IMR-90 (cell line): ENCODE data around the gene NPAS2. TPM values are rescaled to one million over a fixed set of nuclear protein-coding genes. Genes with fewer than 3 reads are reported as not detected.

Experiments used
- ATAC-seq: fragments of 200-7000 bp; cut with Tn5 transposase; 2 replicates; pipeline ENCODE4 v1.9.1; 2020; ENCODE audit warnings: low read depth, mild to moderate bottlenecking, moderate library complexity
- BruUV-seq: library from RNA; stranded (reverse); fragments of 400-500 nt; replicated peaks from 2 replicates; lab custom pipeline; 2021; lab: Mats Ljungman, UMichigan
- CTCF ChIA-PET: fragments of 300-600 bp; formaldehyde crosslinking; extraction: SDS; loops from one replicate; lab custom pipeline; 2021; ENCODE audit warnings: antibody characterized with exemption; lab: Yijun Ruan, JAX
- POLR2A ChIA-PET: fragments of 300-600 bp; sonication (Branson Sonifier 250); formaldehyde crosslinking; loops from one replicate; lab custom pipeline; 2022; ENCODE audit warnings: antibody characterized with exemption; ENCODE audit not compliant: unreplicated experiment; lab: Charles Lee
- DNase-seq: peaks from one replicate; pipeline ENCODE4 v3.0.0; 2013
- H2AFZ ChIP-seq: replicated peaks from 2 replicates; pipeline ENCODE3; 2013; ENCODE audit warnings: low read length, mild to moderate bottlenecking; ENCODE audit not compliant: poor library complexity
- H2AK5ac ChIP-seq: 2 replicates; pipeline ENCODE4 v1.6.1; 2013; ENCODE audit warnings: low read depth, low read length, inconsistent platforms
- H2AK9ac ChIP-seq: replicated peaks from 2 replicates; pipeline ENCODE3; 2013; ENCODE audit warnings: mild to moderate bottlenecking, low read depth, low read length, moderate library complexity; ENCODE audit not compliant: poor library complexity
- H2BK120ac ChIP-seq: 2 replicates; pipeline ENCODE4 v1.6.1; 2013; ENCODE audit warnings: low read depth, low read length, inconsistent platforms
- H2BK15ac ChIP-seq: 3 replicates; pipeline ENCODE4 v1.6.1; 2013; ENCODE audit warnings: low read depth, low read length, inconsistent platforms
- H2BK20ac ChIP-seq: 2 replicates; pipeline ENCODE4 v1.6.1; 2013; ENCODE audit warnings: low read depth, mild to moderate bottlenecking, inconsistent platforms, low read length, moderate library complexity
- H2BK5ac ChIP-seq: 2 replicates; pipeline ENCODE4 v1.6.1; 2013; ENCODE audit warnings: mild to moderate bottlenecking, low read depth, low read length, inconsistent platforms; ENCODE audit not compliant: poor library complexity, severe bottlenecking
- H3K14ac ChIP-seq: replicated peaks from 2 replicates; pipeline ENCODE4 v1.6.1; 2013; ENCODE audit warnings: low read depth, low read length, inconsistent platforms
- H3K18ac ChIP-seq: 2 replicates; pipeline ENCODE4 v1.6.1; 2013; ENCODE audit warnings: low read depth, low read length, control low read depth
- H3K23ac ChIP-seq: 2 replicates; pipeline ENCODE4 v1.6.1; 2013; ENCODE audit warnings: low read depth, low read length, inconsistent platforms
- H3K27ac ChIP-seq: 2 replicates; pipeline ENCODE4 v1.5.1; 2013; ENCODE audit warnings: mild to moderate bottlenecking, control low read depth, low read length; ENCODE audit not compliant: insufficient read depth
- H3K27me3 ChIP-seq: 2 replicates; pipeline ENCODE4 v1.6.1; 2013; ENCODE audit warnings: low read length; ENCODE audit not compliant: control insufficient read depth, insufficient read depth
- H3K36me3 ChIP-seq: 2 replicates; pipeline ENCODE4 v1.6.1; 2013; ENCODE audit warnings: low read length, mixed read lengths; ENCODE audit not compliant: control insufficient read depth, insufficient read depth
- H3K4ac ChIP-seq: 2 replicates; pipeline ENCODE4 v1.6.1; 2013; ENCODE audit warnings: low read depth, low read length, inconsistent platforms
- H3K4me1 ChIP-seq: 2 replicates; pipeline ENCODE4 v1.6.1; 2013; ENCODE audit warnings: low read length, mixed read lengths; ENCODE audit not compliant: control insufficient read depth, insufficient read depth
- H3K4me2 ChIP-seq: 2 replicates; pipeline ENCODE4 v1.6.1; 2013; ENCODE audit warnings: low read depth, mild to moderate bottlenecking, control low read depth, low read length, moderate library complexity
- H3K4me3 ChIP-seq: 2 replicates; pipeline ENCODE4 v1.5.1; 2013; ENCODE audit warnings: low read depth, mild to moderate bottlenecking, control low read depth, low read length, moderate library complexity; ENCODE audit not compliant: insufficient read depth
- H3K56ac ChIP-seq: 2 replicates; pipeline ENCODE4 v1.6.1; 2013; ENCODE audit warnings: low read length, inconsistent platforms; ENCODE audit not compliant: insufficient read depth; ENCODE audit errors: extremely low read depth
- H3K79me1 ChIP-seq, 2 experiments: 2 replicates each; pipeline ENCODE4 v1.6.1; 2013; ENCODE audit warnings: low read length in 2 of 2, inconsistent platforms in 1 of 2, low read depth in 1 of 2
- H3K9ac ChIP-seq: 2 replicates; pipeline ENCODE4 v1.6.1; 2013; ENCODE audit warnings: low read depth, low read length, control low read depth
- H3K9me1 ChIP-seq: 2 replicates; pipeline ENCODE4 v1.6.1; 2013; ENCODE audit warnings: low read length, inconsistent platforms; ENCODE audit not compliant: insufficient read depth
- H3K9me3 ChIP-seq: 2 replicates; pipeline ENCODE4 v1.6.1; 2013; ENCODE audit warnings: low read length; ENCODE audit not compliant: control insufficient read depth, insufficient read depth
- H4K20me1 ChIP-seq: 2 replicates; pipeline ENCODE4 v1.6.1; 2013; ENCODE audit warnings: low read length, inconsistent platforms; ENCODE audit not compliant: insufficient read depth
- H4K5ac ChIP-seq: 2 replicates; pipeline ENCODE4 v1.6.1; 2013; ENCODE audit warnings: mild to moderate bottlenecking, low read depth, low read length, control low read depth
- H4K8ac ChIP-seq, 2 experiments: 2 replicates each; pipeline ENCODE4 v1.6.1; 2013; ENCODE audit warnings: low read depth in 2 of 2, low read length in 2 of 2, control low read depth in 1 of 2, inconsistent platforms in 1 of 2
- H4K91ac ChIP-seq: 2 replicates; pipeline ENCODE4 v1.6.1; 2013; ENCODE audit warnings: low read depth, low read length, inconsistent platforms; ENCODE audit not compliant: insufficient read depth
- BHLHE40 ChIP-seq: fragments of 150-350 bp; IDR thresholded peaks from 2 replicates; pipeline ENCODE4 v1.6.1; 2016; ENCODE audit warnings: mild to moderate bottlenecking, low read depth, low read length
- CEBPB ChIP-seq: IDR thresholded peaks from 2 replicates; pipeline ENCODE4 v1.6.1; 2012; ENCODE audit warnings: low read depth, low read length, improper control_type of control experiment
- CHD1 ChIP-seq: IDR thresholded peaks from 2 replicates; pipeline ENCODE4 v1.6.1; 2012; ENCODE audit warnings: low read depth, low read length, improper control_type of control experiment
- FOS ChIP-seq: fragments of 150-350 bp; IDR thresholded peaks from 2 replicates; pipeline ENCODE4 v1.6.1; 2016; ENCODE audit warnings: low read depth, low read length
- MAFK ChIP-seq: IDR thresholded peaks from 2 replicates; pipeline ENCODE4 v1.6.1; 2012; ENCODE audit warnings: low read depth, low read length, improper control_type of control experiment
- MAZ ChIP-seq: IDR thresholded peaks from 2 replicates; pipeline ENCODE4 v1.6.1; 2012; ENCODE audit warnings: low read depth, mild to moderate bottlenecking, low read length, improper control_type of control experiment, moderate library complexity, borderline replicate concordance
- MXI1 ChIP-seq: IDR thresholded peaks from 2 replicates; pipeline ENCODE4 v1.6.1; 2012; ENCODE audit warnings: low read depth, mild to moderate bottlenecking, low read length, moderate library complexity, borderline replicate concordance
- NFE2L2 ChIP-seq: fragments of 150-350 bp; IDR thresholded peaks from 2 replicates; pipeline ENCODE4 v1.6.1; 2016; ENCODE audit warnings: low read depth, mild to moderate bottlenecking, low read length
- POLR2A ChIP-seq: IDR thresholded peaks from 2 replicates; pipeline ENCODE4 v1.6.1; 2012; ENCODE audit warnings: mild to moderate bottlenecking, low read depth, low read length
- RAD21 ChIP-seq: IDR thresholded peaks from 2 replicates; pipeline ENCODE4 v1.6.1; 2012; ENCODE audit warnings: low read length, improper control_type of control experiment
- RCOR1 ChIP-seq: IDR thresholded peaks from 2 replicates; pipeline ENCODE4 v1.6.1; 2012; ENCODE audit warnings: mild to moderate bottlenecking, low read length, improper control_type of control experiment; ENCODE audit not compliant: insufficient replicate concordance
- RFX5 ChIP-seq: IDR thresholded peaks from 2 replicates; pipeline ENCODE4 v1.8.0; 2012; ENCODE audit warnings: low read depth, mild to moderate bottlenecking, low read length, moderate library complexity
- SMC3 ChIP-seq: fragments of 150-350 bp; IDR thresholded peaks from 2 replicates; pipeline ENCODE4 v1.6.1; 2016; ENCODE audit warnings: low read depth, mild to moderate bottlenecking, antibody characterized with exemption, low read length, moderate library complexity
- WGBS, 2 experiments: methylation state at CpG; one replicate each; pipeline versions ENCODE4 v1.1.5 to v1.1.7; 2013; ENCODE audit warnings: missing lambda C conversion rate in 2 of 2; ENCODE audit not compliant: insufficient read length in 1 of 2; ENCODE audit errors: extremely low coverage in 2 of 2; 5-methylcytosine and 5-hydroxymethylcytosine counted together
- dilution Hi-C: fragments of 300-500 bp; cut with HindIII; formaldehyde crosslinking; loops from one replicate; pipeline ENCODE4 v1.14.3; 2018; ENCODE audit warnings: low sequenced_read_pairs; ENCODE audit not compliant: unreplicated experiment
- in situ Hi-C: fragments of 300-500 bp; cut with MboI; formaldehyde crosslinking; loops from 3 replicates; pipeline ENCODE4 v1.14.3; 2019; ENCODE audit warnings: low sequenced_read_pairs, inconsistent platforms, mixed read lengths
- intact Hi-C: fragments of 100-400 bp; cut with micrococcal nuclease; formaldehyde crosslinking; loops from 2 replicates; pipeline ENCODE4 v1.10.0; 2022
- polyA plus RNA-seq, 3 experiments: library from polyadenylated mRNA; depleted of rRNA; stranded (reverse); fragments of >200 nt; gene quantifications; 2 replicates each; pipeline ENCODE4 v1.2.3, GENCODE V29; 2012; ENCODE audit warnings: low replicate concordance in 1 of 3
- total RNA-seq: library from RNA; depleted of rRNA; stranded (reverse); fragments of >200 nt; gene quantifications from 2 replicates; pipeline ENCODE4 v1.2.3, GENCODE V29; 2012
- TF ChIP-seq, protein P1 (sequence below): fragments of 150-350 bp; IDR thresholded peaks from 2 replicates; pipeline ENCODE4 v1.6.1; 2016; ENCODE audit warnings: low read depth, mild to moderate bottlenecking, low read length, moderate library complexity, borderline replicate concordance
- TF ChIP-seq, protein P2 (sequence below): fragments of 150-350 bp; IDR thresholded peaks from 2 replicates; pipeline ENCODE4 v1.6.1; 2017; ENCODE audit warnings: mild to moderate bottlenecking, antibody characterized with exemption, low read length, low read depth
- TF ChIP-seq, protein P3 (sequence below): conservative IDR thresholded peaks from 2 replicates; pipeline ENCODE4 v1.5.1; 2012; ENCODE audit warnings: mild to moderate bottlenecking, low read depth, low read length, improper control_type of control experiment

The NPAS2 gene
- total and polyA plus RNA-seq, 2 of the 4 experiments (the other 2 are of a cell fraction): 5.2 to 14.8 TPM

DNA sequence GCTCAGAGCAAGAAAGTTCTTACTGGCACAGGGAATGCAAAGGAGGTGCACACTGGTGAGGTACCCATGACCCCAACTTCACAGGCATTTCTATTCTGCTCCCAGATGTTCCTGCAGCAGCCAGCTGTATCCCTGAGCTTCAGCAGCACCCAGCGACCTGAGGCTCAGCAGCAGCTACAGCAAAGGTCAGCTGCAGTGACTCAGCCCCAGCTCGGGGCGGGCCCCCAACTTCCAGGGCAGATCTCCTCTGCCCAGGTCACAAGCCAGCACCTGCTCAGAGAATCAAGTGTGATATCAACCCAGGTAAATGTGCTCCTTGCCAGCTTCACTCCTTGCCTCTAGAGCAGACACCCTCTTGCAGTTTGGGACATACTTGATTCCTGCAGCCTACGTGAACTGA lies 168.0 kb downstream of the NPAS2 start:
- POLR2A ChIA-PET: no interaction called here
- H3K9me1 ChIP-seq: 0 out of 2 replicates have a peak, but pooled peaks cover 2% of the 10 kb centered on the region
- H3K4me2 ChIP-seq: no peak overlapping the region
- ATAC-seq (no peak), DNase-seq (no peak)
- no peak overlapping the region for H2BK5ac ChIP-seq
- no peak overlapping the region for H2BK15ac ChIP-seq
- in situ Hi-C loops (no loop called here), intact Hi-C loops (loop anchor here (10.0 kb wide), 1 partner anchor 563 kb away; no protein-coding TSS in a partner anchor), dilution Hi-C loops (no loop called here)
- H3K79me1 ChIP-seq: no peaks in the 10 kb centered on the region
- H4K91ac ChIP-seq: no peak overlapping the region
- no peak overlapping the region for H2BK120ac ChIP-seq
- no TSS peak for BruUV-seq
- no peak overlapping the region for H3K4ac ChIP-seq
- H2AK9ac ChIP-seq: no peak overlapping the region
- no peak overlapping the region for H3K9ac ChIP-seq
- H3K27ac ChIP-seq: no peak overlapping the region
- WGBS, 2 experiments: 67% methylated on average over 1 of the region's 4 CpGs; no CpG with 5 or more reads in 1 of the 2 experiments
- H3K36me3 ChIP-seq: peaks cover 5% of the 10 kb centered on the region
- H4K5ac ChIP-seq: no peak overlapping the region
- no peaks in the 10 kb centered on the region for H3K9me3 ChIP-seq
- TF ChIP-seq, protein P1, sequence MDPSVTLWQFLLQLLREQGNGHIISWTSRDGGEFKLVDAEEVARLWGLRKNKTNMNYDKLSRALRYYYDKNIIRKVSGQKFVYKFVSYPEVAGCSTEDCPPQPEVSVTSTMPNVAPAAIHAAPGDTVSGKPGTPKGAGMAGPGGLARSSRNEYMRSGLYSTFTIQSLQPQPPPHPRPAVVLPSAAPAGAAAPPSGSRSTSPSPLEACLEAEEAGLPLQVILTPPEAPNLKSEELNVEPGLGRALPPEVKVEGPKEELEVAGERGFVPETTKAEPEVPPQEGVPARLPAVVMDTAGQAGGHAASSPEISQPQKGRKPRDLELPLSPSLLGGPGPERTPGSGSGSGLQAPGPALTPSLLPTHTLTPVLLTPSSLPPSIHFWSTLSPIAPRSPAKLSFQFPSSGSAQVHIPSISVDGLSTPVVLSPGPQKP: no peak
- TF ChIP-seq RFX5: no peak
- no peak for TF ChIP-seq MAZ
- TF ChIP-seq FOS: no peak
- TF ChIP-seq CEBPB: no peak
- TF ChIP-seq RCOR1: no peak
- no peak for TF ChIP-seq NFE2L2
- TF ChIP-seq POLR2A: no peak
- TF ChIP-seq CHD1: no peak
- TF ChIP-seq, protein P2, sequence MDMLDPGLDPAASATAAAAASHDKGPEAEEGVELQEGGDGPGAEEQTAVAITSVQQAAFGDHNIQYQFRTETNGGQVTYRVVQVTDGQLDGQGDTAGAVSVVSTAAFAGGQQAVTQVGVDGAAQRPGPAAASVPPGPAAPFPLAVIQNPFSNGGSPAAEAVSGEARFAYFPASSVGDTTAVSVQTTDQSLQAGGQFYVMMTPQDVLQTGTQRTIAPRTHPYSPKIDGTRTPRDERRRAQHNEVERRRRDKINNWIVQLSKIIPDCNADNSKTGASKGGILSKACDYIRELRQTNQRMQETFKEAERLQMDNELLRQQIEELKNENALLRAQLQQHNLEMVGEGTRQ: no peak
- no peak for TF ChIP-seq MAFK
- TF ChIP-seq, protein P3, sequence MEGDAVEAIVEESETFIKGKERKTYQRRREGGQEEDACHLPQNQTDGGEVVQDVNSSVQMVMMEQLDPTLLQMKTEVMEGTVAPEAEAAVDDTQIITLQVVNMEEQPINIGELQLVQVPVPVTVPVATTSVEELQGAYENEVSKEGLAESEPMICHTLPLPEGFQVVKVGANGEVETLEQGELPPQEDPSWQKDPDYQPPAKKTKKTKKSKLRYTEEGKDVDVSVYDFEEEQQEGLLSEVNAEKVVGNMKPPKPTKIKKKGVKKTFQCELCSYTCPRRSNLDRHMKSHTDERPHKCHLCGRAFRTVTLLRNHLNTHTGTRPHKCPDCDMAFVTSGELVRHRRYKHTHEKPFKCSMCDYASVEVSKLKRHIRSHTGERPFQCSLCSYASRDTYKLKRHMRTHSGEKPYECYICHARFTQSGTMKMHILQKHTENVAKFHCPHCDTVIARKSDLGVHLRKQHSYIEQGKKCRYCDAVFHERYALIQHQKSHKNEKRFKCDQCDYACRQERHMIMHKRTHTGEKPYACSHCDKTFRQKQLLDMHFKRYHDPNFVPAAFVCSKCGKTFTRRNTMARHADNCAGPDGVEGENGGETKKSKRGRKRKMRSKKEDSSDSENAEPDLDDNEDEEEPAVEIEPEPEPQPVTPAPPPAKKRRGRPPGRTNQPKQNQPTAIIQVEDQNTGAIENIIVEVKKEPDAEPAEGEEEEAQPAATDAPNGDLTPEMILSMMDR: no peak
- no peak for TF ChIP-seq BHLHE40
- no peak for TF ChIP-seq RAD21
- TF ChIP-seq MXI1: no peak
- no peak for TF ChIP-seq SMC3
- H2AFZ ChIP-seq: no peak overlapping the region
- H2BK20ac ChIP-seq: no peak overlapping the region
- no peak overlapping the region for H3K14ac ChIP-seq
- H3K18ac ChIP-seq: no peak overlapping the region
- 0 out of 2 replicates have a peak, but pooled peaks cover 2% of the 10 kb centered on the region for H3K4me1 ChIP-seq
- H3K56ac ChIP-seq: no peak overlapping the region
- no peak overlapping the region for H3K23ac ChIP-seq
- no peak overlapping the region for H3K4me3 ChIP-seq
- H2AK5ac ChIP-seq: no peak overlapping the region
- no peaks in the 10 kb centered on the region for H3K27me3 ChIP-seq
- no peak overlapping the region for H4K8ac ChIP-seq
- CTCF ChIA-PET: no interaction called here
- no peaks in the 10 kb centered on the region; the same call in 1 of the 2 replicates for H4K20me1 ChIP-seq
